PC-3 (cell line): ENCODE results near the gene CRTAC1. TPM values are rescaled to one million over a fixed set of nuclear protein-coding genes. Genes with fewer than 3 reads are reported as not detected.

Experiments
- ATAC-seq: fragments of 200-7000 bp; cut with Tn5 transposase; 2 replicates; pipeline ENCODE4 v1.9.1; 2020; ENCODE audit warnings: mild to moderate bottlenecking, moderate library complexity
- BruUV-seq: library from RNA; stranded (reverse); fragments of 400-500 nt; replicated peaks from 2 replicates; lab custom pipeline; 2021; lab: Mats Ljungman, UMichigan
- CTCF ChIA-PET: fragments of 300-600 bp; sonication (Branson Sonifier 250); formaldehyde crosslinking; loops from one replicate; lab custom pipeline; 2022; ENCODE audit warnings: antibody characterized with exemption; lab: Charles Lee
- POLR2A ChIA-PET: fragments of 300-600 bp; sonication (Branson Sonifier 250); formaldehyde crosslinking; loops from one replicate; lab custom pipeline; 2022; ENCODE audit warnings: antibody characterized with exemption; ENCODE audit not compliant: unreplicated experiment; lab: Charles Lee
- DNase-seq: peaks from one replicate; pipeline ENCODE4 v3.0.0-alpha.2; 2015
- H2AFZ ChIP-seq: fragments of 300-600 bp; sonication (generic); 2 replicates; pipeline ENCODE4 v1.6.0; 2016; ENCODE audit warnings: antibody characterized with exemption, low read length
- H3F3A ChIP-seq: fragments of 300-600 bp; sonication (generic); one replicate; pipeline ENCODE4 v1.6.0; 2017; ENCODE audit warnings: antibody characterized with exemption, low read length, control low read depth, mild to moderate bottlenecking; ENCODE audit not compliant: unreplicated experiment
- H3K27ac ChIP-seq: fragments of 300-600 bp; sonication (generic); 2 replicates; pipeline ENCODE4 v1.5.1; 2016; ENCODE audit warnings: mild to moderate bottlenecking, low read length
- H3K27me3 ChIP-seq: fragments of 300-600 bp; sonication (generic); 2 replicates; pipeline ENCODE4 v1.6.1; 2016; ENCODE audit warnings: low read length, mixed read lengths
- H3K36me3 ChIP-seq: fragments of 300-600 bp; sonication (generic); 2 replicates; pipeline ENCODE4 v1.6.1; 2016; ENCODE audit warnings: low read depth, mixed run types, low read length, mixed read lengths
- H3K4me1 ChIP-seq: fragments of 300-600 bp; sonication (generic); 2 replicates; pipeline ENCODE4 v1.5.1; 2016; ENCODE audit warnings: low read length; ENCODE audit not compliant: insufficient read depth
- H3K4me2 ChIP-seq: fragments of 300-600 bp; sonication (generic); 2 replicates; pipeline ENCODE4 v1.6.0; 2016; ENCODE audit warnings: low read length
- H3K4me3 ChIP-seq: fragments of 300-600 bp; sonication (generic); 2 replicates; pipeline ENCODE4 v1.5.1; 2016; ENCODE audit warnings: mild to moderate bottlenecking, low read length, mixed read lengths
- H3K79me2 ChIP-seq: fragments of 300-600 bp; sonication (generic); 2 replicates; pipeline ENCODE4 v1.6.1; 2017; ENCODE audit warnings: low read length, mixed read lengths
- H3K9ac ChIP-seq: fragments of 300-600 bp; sonication (generic); 2 replicates; pipeline ENCODE4 v1.6.0; 2016; ENCODE audit warnings: mild to moderate bottlenecking, low read length
- H3K9me2 ChIP-seq: fragments of 300-600 bp; sonication (generic); replicated peaks from 2 replicates; pipeline ENCODE4 v1.6.1; 2016; ENCODE audit warnings: mixed run types, low read length, mixed read lengths
- H3K9me3 ChIP-seq: fragments of 300-600 bp; sonication (generic); 2 replicates; pipeline ENCODE4 v1.6.1; 2016; ENCODE audit warnings: low read length, mixed read lengths
- H4K20me1 ChIP-seq: fragments of 300-600 bp; sonication (generic); 2 replicates; pipeline ENCODE4 v1.6.1; 2016; ENCODE audit warnings: low read length, mixed read lengths
- CTCF ChIP-seq: fragments of 300-600 bp; sonication (generic); conservative IDR thresholded peaks from 2 replicates; pipeline ENCODE4 v1.5.1; 2017; ENCODE audit warnings: antibody characterized with exemption, low read depth, mild to moderate bottlenecking, low read length
- EZH2 ChIP-seq: fragments of 300-600 bp; sonication (generic); IDR thresholded peaks from one replicate; pipeline ENCODE4 v1.6.1; 2017; ENCODE audit warnings: antibody characterized with exemption, mild to moderate bottlenecking, low read length; ENCODE audit not compliant: unreplicated experiment
- EZH2phosphoT487 ChIP-seq: fragments of 300-600 bp; sonication (generic); IDR thresholded peaks from 2 replicates; pipeline ENCODE4 v1.6.1; 2018; ENCODE audit warnings: mild to moderate bottlenecking, antibody characterized with exemption, low read length, borderline replicate concordance
- intact Hi-C: fragments of 100-400 bp; cut with micrococcal nuclease; formaldehyde crosslinking; loops from 2 replicates; pipeline ENCODE4 v1.9.0; 2023
- total RNA-seq: library from RNA; depleted of rRNA; stranded (reverse); fragments of >200 nt; gene quantifications from 2 replicates; pipeline ENCODE4 v1.2.3, GENCODE V29; 2014

CRTAC1 gene
- total RNA-seq, 1 experiment from 2014 or later, result not detected

GRCh38 chr10:97854743-97855142 is 175.7 kb downstream of the CRTAC1 start:
- peaks cover 8% of the 10 kb centered on the region; the same call in 1 of the 2 replicates for H3K4me1 ChIP-seq
- H3K27ac ChIP-seq, result no peak overlapping the region
- no peaks in the 10 kb centered on the region for H3K79me2 ChIP-seq
- ATAC-seq, result no peak
- no peak overlapping the region for H3K4me3 ChIP-seq
- H3K4me2 ChIP-seq, result no peak overlapping the region
- H3F3A ChIP-seq, result no peaks in the 10 kb centered on the region
- H2AFZ ChIP-seq, result no peak overlapping the region
- no TSS peak for BruUV-seq
- H3K9me2 ChIP-seq, result no peaks in the 10 kb centered on the region
- peak; percentile 23 for DNase-seq
- intact Hi-C loops, result no loop called here
- POLR2A ChIA-PET, result no interaction called here
- no peaks in the 10 kb centered on the region for H3K9me3 ChIP-seq
- CTCF ChIA-PET, result no interaction called here
- no peaks in the 10 kb centered on the region for H3K36me3 ChIP-seq
- TF ChIP-seq CTCF (no peak), EZH2phosphoT487 (no peak), EZH2 (no peak)
- no peaks in the 10 kb centered on the region for H4K20me1 ChIP-seq
- H3K27me3 ChIP-seq, result no peaks in the 10 kb centered on the region
- H3K9ac ChIP-seq, result no peak overlapping the region

- no peak for TF ChIP-seq EZH2
- no peak for TF ChIP-seq EZH2phosphoT487
- no peak for TF ChIP-seq CTCF
- no peak overlapping the region for H2AFZ ChIP-seq
- H3K4me3 ChIP-seq, result no peak overlapping the region
- ChIA-PET CTCF (no interaction called here), POLR2A (no interaction called here)
- peaks cover 6% of the 10 kb centered on the region; the same call in 1 of the 2 replicates for H3K4me1 ChIP-seq
- no peaks in the 10 kb centered on the region for H3K36me3 ChIP-seq
- no peak for DNase-seq
- no peaks in the 10 kb centered on the region for H3K79me2 ChIP-seq
- no peaks in the 10 kb centered on the region for H4K20me1 ChIP-seq
- no peaks in the 10 kb centered on the region for H3K9me2 ChIP-seq
- H3K9ac ChIP-seq, result no peak overlapping the region
- no peaks in the 10 kb centered on the region for H3F3A ChIP-seq
- no peaks in the 10 kb centered on the region for H3K27me3 ChIP-seq
- no peaks in the 10 kb centered on the region for H3K9me3 ChIP-seq
- H3K4me2 ChIP-seq, result no peak overlapping the region
- ATAC-seq, result no peak
- no peak overlapping the region for H3K27ac ChIP-seq
- BruUV-seq, result no TSS peak
- intact Hi-C loops, result no loop called here
Measured at GRCh38 chr10:97852840-97853405, 177.5 kb downstream of the CRTAC1 start.

GRCh38 chr10:97852277-97852676 is 178.1 kb downstream of the CRTAC1 start:
- Histone ChIP-seq H3K9me2 (no peaks in the 10 kb centered on the region), H3K27ac (no peak overlapping the region), H2AFZ (no peak overlapping the region), H3K4me2 (no peak overlapping the region), H3K27me3 (no peaks in the 10 kb centered on the region), H3K4me1 (peaks cover 3% of the 10 kb centered on the region; the same call in 1 of the 2 replicates), H3K4me3 (no peak overlapping the region), H3K79me2 (no peaks in the 10 kb centered on the region), H3K9ac (no peak overlapping the region), H3K9me3 (no peaks in the 10 kb centered on the region), H3F3A (no peaks in the 10 kb centered on the region), H3K36me3 (no peaks in the 10 kb centered on the region), H4K20me1 (no peaks in the 10 kb centered on the region)
- TF ChIP-seq EZH2 (no peak), EZH2phosphoT487 (no peak), CTCF (no peak)
- ChIA-PET POLR2A (no interaction called here), CTCF (no interaction called here)
- no peak for ATAC-seq
- intact Hi-C loops, result no loop called here
- no peak for DNase-seq
- no TSS peak for BruUV-seq
